Liver (tissue), 3 donors: ENCODE results near the gene ZNF622.

Source experiments
- CTCF ChIP-seq: fragments of 150-350 bp; IDR thresholded peaks from 2 replicates; pipeline ENCODE4 v1.5.1; 2017; ENCODE audit warnings: improper control_type of control experiment, low read depth, low read length; ENCODE audit not compliant: missing input control
- MAX ChIP-seq: IDR thresholded peaks from 2 replicates; pipeline ENCODE4 v1.6.1; 2016; ENCODE audit warnings: antibody characterized with exemption
- RAD21 ChIP-seq, 2 donors: IDR thresholded peaks; 2 replicates each; pipeline ENCODE4 v1.6.1; 2016; ENCODE audit warnings: antibody characterized with exemption in 2 of 2, mild to moderate bottlenecking in 2 of 2
- REST ChIP-seq: IDR thresholded peaks from 2 replicates; pipeline ENCODE4 v1.6.1; 2016; ENCODE audit warnings: antibody characterized with exemption, mild to moderate bottlenecking
- SP1 ChIP-seq: IDR thresholded peaks from 2 replicates; pipeline ENCODE4 v1.6.1; 2018; ENCODE audit warnings: antibody characterized with exemption, mild to moderate bottlenecking
- TAF1 ChIP-seq: conservative IDR thresholded peaks from 2 replicates; pipeline ENCODE4 v1.6.1; 2016; ENCODE audit warnings: antibody characterized with exemption, mild to moderate bottlenecking
- TF ChIP-seq, protein P1 (sequence below): IDR thresholded peaks from 2 replicates; pipeline ENCODE4 v1.6.1; 2016; ENCODE audit warnings: antibody characterized with exemption
- donor health status: healthy.
- donor health status: healthy.

DNA sequence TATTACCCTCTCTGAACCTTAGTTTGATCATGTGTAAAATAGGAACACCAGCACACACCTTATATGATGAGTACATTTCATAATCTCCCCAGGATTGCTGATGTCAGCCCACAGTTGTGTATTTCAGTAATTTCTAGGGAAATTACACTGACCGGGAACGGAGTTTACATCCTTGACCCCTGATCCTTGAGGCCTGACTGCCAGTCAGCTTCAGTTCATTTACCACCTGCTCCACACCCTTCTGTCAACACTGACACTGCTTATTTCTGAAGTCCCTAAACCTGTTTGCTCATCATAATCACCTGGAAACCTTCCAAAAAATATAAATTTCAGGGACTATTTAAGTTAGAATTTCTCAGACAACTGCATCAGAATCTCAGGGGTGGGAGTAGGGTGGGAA is 55.3 kb downstream of the ZNF622 start:
- TF ChIP-seq CTCF, result no peak
- no peak for TF ChIP-seq SP1
- no peak for TF ChIP-seq MAX
- TF ChIP-seq TAF1, result no peak
- no peak for TF ChIP-seq RAD21 (IDR thresholded peaks at IDR 0.05)
- TF ChIP-seq, protein P1, sequence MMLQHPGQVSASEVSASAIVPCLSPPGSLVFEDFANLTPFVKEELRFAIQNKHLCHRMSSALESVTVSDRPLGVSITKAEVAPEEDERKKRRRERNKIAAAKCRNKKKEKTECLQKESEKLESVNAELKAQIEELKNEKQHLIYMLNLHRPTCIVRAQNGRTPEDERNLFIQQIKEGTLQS, result no peak
- no peak for TF ChIP-seq REST
